ENCODE data around the gene CCR2.

Gene CCR2

GRCh38 chr3:46344476-46344875, 9.4 kb upstream of the CCR2 start:
- TF ChIP-seq, protein P1, sequence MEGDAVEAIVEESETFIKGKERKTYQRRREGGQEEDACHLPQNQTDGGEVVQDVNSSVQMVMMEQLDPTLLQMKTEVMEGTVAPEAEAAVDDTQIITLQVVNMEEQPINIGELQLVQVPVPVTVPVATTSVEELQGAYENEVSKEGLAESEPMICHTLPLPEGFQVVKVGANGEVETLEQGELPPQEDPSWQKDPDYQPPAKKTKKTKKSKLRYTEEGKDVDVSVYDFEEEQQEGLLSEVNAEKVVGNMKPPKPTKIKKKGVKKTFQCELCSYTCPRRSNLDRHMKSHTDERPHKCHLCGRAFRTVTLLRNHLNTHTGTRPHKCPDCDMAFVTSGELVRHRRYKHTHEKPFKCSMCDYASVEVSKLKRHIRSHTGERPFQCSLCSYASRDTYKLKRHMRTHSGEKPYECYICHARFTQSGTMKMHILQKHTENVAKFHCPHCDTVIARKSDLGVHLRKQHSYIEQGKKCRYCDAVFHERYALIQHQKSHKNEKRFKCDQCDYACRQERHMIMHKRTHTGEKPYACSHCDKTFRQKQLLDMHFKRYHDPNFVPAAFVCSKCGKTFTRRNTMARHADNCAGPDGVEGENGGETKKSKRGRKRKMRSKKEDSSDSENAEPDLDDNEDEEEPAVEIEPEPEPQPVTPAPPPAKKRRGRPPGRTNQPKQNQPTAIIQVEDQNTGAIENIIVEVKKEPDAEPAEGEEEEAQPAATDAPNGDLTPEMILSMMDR (IDR thresholded peaks at IDR 0.05; ENCODE audit: low read depth, low read length), result no peak
- DNase-seq (ENCODE audit: extremely low read depth, low read depth), result no peak

- TF ChIP-seq, protein P1 (IDR thresholded peaks at IDR 0.05; ENCODE audit: low read depth, low read length), result no peak
- DNase-seq (ENCODE audit: extremely low read depth, low read depth), result no peak
These were observed 5.0 kb upstream of the CCR2 start for GRCh38 chr3:46348823-46349482.

DNA sequence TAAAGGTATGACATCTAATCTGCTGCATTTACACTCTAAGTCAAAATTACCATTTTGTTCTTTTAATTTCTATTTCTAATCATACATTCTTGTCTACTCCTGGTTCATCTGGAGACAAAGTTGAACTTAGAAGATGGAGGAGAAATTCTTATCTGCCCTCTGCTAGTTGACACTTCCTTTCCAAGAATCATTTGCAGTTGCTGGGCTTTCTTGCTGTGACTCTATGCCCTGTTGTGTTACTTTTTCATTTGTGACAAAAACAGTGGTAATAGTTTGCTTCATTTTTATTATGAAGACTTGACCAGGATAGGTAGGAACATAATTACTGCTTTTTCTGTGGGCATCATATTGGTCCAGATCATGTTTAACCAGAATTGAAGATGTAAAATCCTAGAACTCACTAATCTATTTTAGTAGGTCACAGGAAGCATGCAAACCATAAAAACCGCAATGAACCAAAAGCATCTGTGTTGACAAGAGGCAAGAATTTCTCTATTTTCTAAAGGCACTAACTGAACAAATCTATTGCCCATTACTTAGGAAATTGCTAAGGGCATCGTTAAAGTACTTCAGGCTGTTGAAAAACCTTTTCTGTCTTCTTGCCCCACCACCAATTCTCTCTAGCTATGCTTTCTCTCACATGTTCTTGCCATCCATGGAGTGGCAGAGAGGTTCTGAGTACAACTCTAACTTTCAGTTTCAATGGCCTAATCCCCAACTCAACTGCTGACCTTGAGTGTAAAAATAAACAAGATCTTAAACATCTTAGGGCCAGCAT, 4.2 kb upstream of the CCR2 start:
- TF ChIP-seq, protein P1 (IDR thresholded peaks at IDR 0.05; ENCODE audit: low read depth, low read length), result no peak
- no peak for DNase-seq (ENCODE audit: extremely low read depth, low read depth)

DNA sequence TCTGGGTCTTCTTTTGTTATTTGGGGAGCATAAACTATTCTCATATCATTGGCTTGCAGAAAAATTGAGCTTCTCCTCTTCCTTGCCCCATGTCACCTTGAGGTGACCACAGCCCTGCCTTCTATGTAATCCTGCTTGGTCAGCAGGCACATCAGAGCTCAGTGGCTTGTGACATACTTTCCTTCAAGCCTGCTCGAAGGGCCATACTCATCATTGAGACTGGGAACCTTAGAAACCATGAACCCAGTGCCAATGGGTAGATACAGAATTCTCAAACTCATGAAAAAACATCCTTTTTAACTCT, 3.7 kb upstream of the CCR2 start:
- no peak for DNase-seq (ENCODE audit: extremely low read depth, low read depth)
- TF ChIP-seq, protein P1 (IDR thresholded peaks at IDR 0.05; ENCODE audit: low read depth, low read length), result no peak

GRCh38 chr3:46351646-46352045, 2.3 kb upstream of the CCR2 start:
- TF ChIP-seq, protein P1 (IDR thresholded peaks at IDR 0.05; ENCODE audit: low read depth, low read length), result no peak
- DNase-seq (ENCODE audit: extremely low read depth, low read depth), result no peak

DNA sequence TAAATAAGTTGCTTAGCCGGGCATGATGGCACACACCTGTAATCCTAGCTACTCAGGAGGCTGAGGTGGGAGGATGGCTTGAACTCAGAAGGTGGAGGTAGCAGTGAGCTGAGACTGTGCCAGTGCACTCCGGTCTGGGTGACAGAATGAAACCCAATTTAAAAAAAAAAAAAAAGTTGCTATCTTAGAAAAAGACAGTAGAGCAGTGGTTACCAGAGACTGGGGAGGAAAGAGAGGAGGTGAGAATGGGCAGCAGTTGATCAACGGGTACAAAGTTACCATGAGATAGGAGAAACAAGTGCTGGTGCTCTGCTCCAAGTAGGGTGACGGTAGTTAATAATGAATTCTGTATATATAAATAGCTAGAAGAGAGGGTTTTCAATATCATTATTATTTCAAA, 821 bp upstream of the CCR2 start:
- DNase-seq (ENCODE audit: extremely low read depth, low read depth), result no peak
- TF ChIP-seq, protein P1 (IDR thresholded peaks at IDR 0.05; ENCODE audit: low read depth, low read length), result no peak

GRCh38 chr3:46354478-46354877, 567 bp downstream of the CCR2 start:
- DNase-seq (ENCODE audit: extremely low read depth, low read depth), result no peak
- TF ChIP-seq, protein P1 (IDR thresholded peaks at IDR 0.05; ENCODE audit: low read depth, low read length), result no peak

Data from AG09319 (cell line).